Anterior cingulate cortex (tissue), 58 donors: ENCODE results near the gene ENAH.
"Not testable (repeated sequence)": the region's sequence is repeated elsewhere in the genome, so short reads cannot be mapped to it uniquely, and the experiment has no call there.

Source experiments
- DNase-seq, 58 donors: peaks; one replicate each; lab custom pipeline; 2025; lab: John Stamatoyannopoulos, UW

The ENAH gene

GRCh38 chr1:225677350-225678124, 24.6 kb upstream of the ENAH start:
- DNase-seq, result peak in 8 of 58 donors; percentile 3 to 34 (median 5)

GRCh38 chr1:225674381-225674780, 21.5 kb upstream of the ENAH start:
- DNase-seq, result no peak

GRCh38 chr1:225670806-225671733, 18.1 kb upstream of the ENAH start:
- DNase-seq, result no peak

- DNase-seq, result no peak
These were observed 17.4 kb upstream of the ENAH start for GRCh38 chr1:225670356-225670755.

- no peak for DNase-seq
These were observed 15.3 kb upstream of the ENAH start for GRCh38 chr1:225668222-225668621.

- DNase-seq, result no peak
These were observed 14.4 kb upstream of the ENAH start for GRCh38 chr1:225667362-225667761.

GRCh38 chr1:225666495-225666894, 13.6 kb upstream of the ENAH start:
- DNase-seq, result no peak

- no peak for DNase-seq
These were observed 11.8 kb upstream of the ENAH start for GRCh38 chr1:225664762-225665161.

- no peak for DNase-seq
These were observed 9.2 kb upstream of the ENAH start for GRCh38 chr1:225662155-225662554.

- DNase-seq, result no peak
These were observed 7.6 kb upstream of the ENAH start for GRCh38 chr1:225660544-225660946.

GRCh38 chr1:225658041-225658440, 5.1 kb upstream of the ENAH start:
- no peak for DNase-seq

- DNase-seq, result peak in 3 of 58 donors; percentile 11 to 15 (median 14)
These were observed 4.6 kb upstream of the ENAH start for GRCh38 chr1:225657462-225657989.

- DNase-seq, result not testable (repeated sequence)
These were observed 3.3 kb upstream of the ENAH start for GRCh38 chr1:225656259-225656655.

GRCh38 chr1:225655509-225656258, 2.8 kb upstream of the ENAH start:
- DNase-seq, result peak in 29 of 58 donors; percentile 5 to 87 (median 23)

GRCh38 chr1:225654688-225655508, 2.0 kb upstream of the ENAH start:
- no peak for DNase-seq

GRCh38 chr1:225654277-225654597, 1.3 kb upstream of the ENAH start:
- DNase-seq, result no peak

GRCh38 chr1:225653463-225654276, 747 bp upstream of the ENAH start:
- DNase-seq, result peak in 55 of 58 donors; percentile 8 to 88 (median 73)

- DNase-seq, result peak in 25 of 58 donors; percentile 4 to 45 (median 13)
These were observed 823 bp downstream of the ENAH start for GRCh38 chr1:225651872-225652728.
